ENCODE data around the gene MAP2K6. TPM values are rescaled to one million over a fixed set of nuclear protein-coding genes. Genes with fewer than 3 reads are reported as not detected.
"Not testable (repeated sequence)": the region's sequence is repeated elsewhere in the genome, so short reads cannot be mapped to it uniquely, and the experiment has no call there.

MAP2K6 gene
- total RNA-seq, 2 experiments from 2014 or later: 1.6 to 1.7 TPM

- ChIA-PET CTCF (no interaction called here), POLR2A (no interaction called here)
Measured at GRCh38 chr17:69451416-69452394, 37.2 kb downstream of the MAP2K6 start.

GRCh38 chr17:69452664-69453260 lies 38.3 kb downstream of the MAP2K6 start:
- ChIA-PET POLR2A (no interaction called here), CTCF (no interaction called here)

- ChIA-PET CTCF (no interaction called here), POLR2A (no interaction called here)
Measured at GRCh38 chr17:69454051-69454450, 39.6 kb downstream of the MAP2K6 start.

- CTCF ChIA-PET: no interaction called here
- POLR2A ChIA-PET: no interaction called here
Measured at GRCh38 chr17:69455040-69455439, 40.5 kb downstream of the MAP2K6 start.

- ChIA-PET CTCF (no interaction called here), POLR2A (no interaction called here)
Measured at GRCh38 chr17:69457603-69458002, 43.1 kb downstream of the MAP2K6 start.

GRCh38 chr17:69460963-69461922 lies 46.7 kb downstream of the MAP2K6 start:
- CTCF ChIA-PET: no interaction called here
- POLR2A ChIA-PET: no interaction called here

GRCh38 chr17:69461951-69462369 lies 47.5 kb downstream of the MAP2K6 start:
- ChIA-PET CTCF (no interaction called here), POLR2A (no interaction called here)

- ChIA-PET POLR2A (no interaction called here), CTCF (no interaction called here)
Measured at GRCh38 chr17:69462882-69463281, 48.4 kb downstream of the MAP2K6 start.

GRCh38 chr17:69466451-69466850 lies 52.0 kb downstream of the MAP2K6 start:
- CTCF ChIA-PET: interaction anchor here (0.6 kb wide), 1 partner anchor 649 kb away, joined by 3 read pairs; no protein-coding TSS in a partner anchor
- POLR2A ChIA-PET: no interaction called here

- POLR2A ChIA-PET: no interaction called here
- CTCF ChIA-PET: no interaction called here
Measured at GRCh38 chr17:69466905-69467667, 52.6 kb downstream of the MAP2K6 start.

GRCh38 chr17:69468207-69468606 lies 53.7 kb downstream of the MAP2K6 start:
- POLR2A ChIA-PET: no interaction called here
- CTCF ChIA-PET: no interaction called here

- ChIA-PET CTCF (no interaction called here), POLR2A (no interaction called here)
Measured at GRCh38 chr17:69470702-69471101, 56.2 kb downstream of the MAP2K6 start.

GRCh38 chr17:69471406-69471805 lies 56.9 kb downstream of the MAP2K6 start:
- CTCF ChIA-PET: interaction anchor here (1.3 kb wide), 1 partner anchor 37 kb away, joined by 4 read pairs; no protein-coding TSS in a partner anchor
- POLR2A ChIA-PET: no interaction called here

GRCh38 chr17:69473841-69474831 lies 59.6 kb downstream of the MAP2K6 start:
- ChIA-PET CTCF (interaction anchor here (0.6 kb wide), 1 partner anchor 99 kb away, joined by 3 read pairs; no protein-coding TSS in a partner anchor), POLR2A (no interaction called here)

GRCh38 chr17:69477204-69477902 lies 62.9 kb downstream of the MAP2K6 start:
- CTCF ChIA-PET: no interaction called here
- POLR2A ChIA-PET: no interaction called here

GRCh38 chr17:69477903-69478266 lies 63.4 kb downstream of the MAP2K6 start:
- ChIA-PET POLR2A (no interaction called here), CTCF (no interaction called here)

GRCh38 chr17:69478916-69479315 lies 64.4 kb downstream of the MAP2K6 start:
- CTCF ChIA-PET: no interaction called here
- POLR2A ChIA-PET: no interaction called here

- POLR2A ChIA-PET: not testable (repeated sequence)
Measured at GRCh38 chr17:69479756-69480155, 65.3 kb downstream of the MAP2K6 start.

More at GRCh38 chr17:69479756-69480155, 65.3 kb downstream of the MAP2K6 start:
- CTCF ChIA-PET: not testable (repeated sequence)

Data from activated CD8-positive, alpha-beta memory T cell treated with anti-CD3 and anti-CD28 coated beads for 36 hours (primary cell).